DOHH2 (cell line): ENCODE data around the gene TXNRD2.

Source experiments
- H3F3A ChIP-seq: fragments of 200-600 bp; sonication (generic), shearing (Covaris generic); 2 replicates; pipeline ENCODE4 v1.6.0; 2016; ENCODE audit warnings: antibody characterized with exemption, mild to moderate bottlenecking; ENCODE audit not compliant: control insufficient read depth, insufficient read depth
- H3K27ac ChIP-seq: fragments of 200-600 bp; sonication (generic); 2 replicates; pipeline ENCODE4 v1.5.1; 2014; ENCODE audit warnings: low read depth, mild to moderate bottlenecking, low read length, moderate library complexity
- H3K27me3 ChIP-seq: fragments of 200-600 bp; sonication (generic); 2 replicates; pipeline ENCODE4 v1.6.1; 2014; ENCODE audit warnings: mild to moderate bottlenecking, low read length, mixed read lengths; ENCODE audit not compliant: control insufficient read depth
- H3K36me3 ChIP-seq: fragments of 200-600 bp; sonication (generic); 2 replicates; pipeline ENCODE4 v1.6.1; 2014; ENCODE audit warnings: mild to moderate bottlenecking, low read length, moderate library complexity, mixed read lengths; ENCODE audit not compliant: control insufficient read depth
- H3K4me1 ChIP-seq: fragments of 200-600 bp; sonication (generic); 2 replicates; pipeline ENCODE4 v1.6.1; 2014; ENCODE audit warnings: mild to moderate bottlenecking, low read length, mixed read lengths; ENCODE audit not compliant: control insufficient read depth
- H3K4me2 ChIP-seq: fragments of 200-600 bp; sonication (generic); 2 replicates; pipeline ENCODE4 v1.6.0; 2014; ENCODE audit warnings: mild to moderate bottlenecking, low read length, moderate library complexity
- H3K4me3 ChIP-seq: fragments of 200-600 bp; sonication (generic); 2 replicates; pipeline ENCODE4 v1.5.1; 2014; ENCODE audit warnings: mild to moderate bottlenecking, low read length, mixed read lengths
- H3K79me2 ChIP-seq: fragments of 200-600 bp; sonication (generic); 2 replicates; pipeline ENCODE4 v1.6.1; 2014; ENCODE audit warnings: mild to moderate bottlenecking, low read length, mixed read lengths; ENCODE audit not compliant: control insufficient read depth
- H3K9me2 ChIP-seq: fragments of 200-600 bp; sonication (generic); replicated peaks from 2 replicates; pipeline ENCODE4 v1.6.1; 2014; ENCODE audit warnings: mild to moderate bottlenecking, low read length, mixed read lengths; ENCODE audit not compliant: control insufficient read depth
- H3K9me3 ChIP-seq: fragments of 200-600 bp; sonication (generic); 2 replicates; pipeline ENCODE4 v1.6.1; 2014; ENCODE audit warnings: antibody characterized with exemption, low read length, mixed read lengths; ENCODE audit not compliant: control insufficient read depth, insufficient read depth
- H4K20me1 ChIP-seq: fragments of 200-600 bp; sonication (generic); 2 replicates; pipeline ENCODE4 v1.6.0; 2014; ENCODE audit warnings: low read depth, mild to moderate bottlenecking, antibody characterized with exemption, low read length, moderate library complexity; ENCODE audit not compliant: control insufficient read depth, insufficient read depth
- CTCF ChIP-seq: fragments of 200-600 bp; sonication (generic); IDR thresholded peaks from one replicate; pipeline ENCODE4 v1.5.1; 2014; ENCODE audit warnings: antibody characterized with exemption, mild to moderate bottlenecking, low read depth, low read length; ENCODE audit not compliant: poor library complexity, severe bottlenecking
- EZH2phosphoT487 ChIP-seq: fragments of 200-600 bp; sonication (generic); IDR thresholded peaks from 2 replicates; pipeline ENCODE4 v1.6.1; 2017; ENCODE audit warnings: borderline replicate concordance, mild to moderate bottlenecking, antibody characterized with exemption, low read length, moderate library complexity, mixed read lengths

The TXNRD2 gene

GRCh38 chr22:19962909-19963806 is 21.5 kb upstream of the TXNRD2 start:
- H3K4me2 ChIP-seq: no peak overlapping the region
- H3K27ac ChIP-seq: no peak overlapping the region
- H3K4me1 ChIP-seq: no peaks in the 10 kb centered on the region

GRCh38 chr22:19962246-19962908 is 20.8 kb upstream of the TXNRD2 start:
- H3K79me2 ChIP-seq: no peaks in the 10 kb centered on the region; the same call in 1 of the 2 replicates
- no peaks in the 10 kb centered on the region for H3K9me2 ChIP-seq
- no peak overlapping the region for H3K27ac ChIP-seq

More at GRCh38 chr22:19962909-19963806, 21.5 kb upstream of the TXNRD2 start:
- TF ChIP-seq CTCF (no peak), EZH2phosphoT487 (no peak)
- Histone ChIP-seq H4K20me1 (0 out of 2 replicates have a peak, but pooled peaks cover 4% of the 10 kb centered on the region), H3F3A (0 out of 2 replicates have a peak, but pooled peaks cover 3% of the 10 kb centered on the region), H3K36me3 (peaks cover 32% of the 10 kb centered on the region), H3K27me3 (no peaks in the 10 kb centered on the region), H3K9me3 (no peaks in the 10 kb centered on the region), H3K4me3 (no peak overlapping the region), H3K79me2 (no peaks in the 10 kb centered on the region), H3K9me2 (no peaks in the 10 kb centered on the region)

GRCh38 chr22:19961868-19962245 is 20.2 kb upstream of the TXNRD2 start:
- Histone ChIP-seq H4K20me1 (0 out of 2 replicates have a peak, but pooled peaks cover 4% of the 10 kb centered on the region), H3K9me3 (no peaks in the 10 kb centered on the region), H3K9me2 (no peaks in the 10 kb centered on the region), H3K27ac (no peak overlapping the region), H3K36me3 (peaks cover 23% of the 10 kb centered on the region), H3F3A (0 out of 2 replicates have a peak, but pooled peaks cover 3% of the 10 kb centered on the region), H3K4me3 (no peak overlapping the region), H3K4me2 (no peak overlapping the region), H3K27me3 (no peaks in the 10 kb centered on the region), H3K4me1 (no peaks in the 10 kb centered on the region), H3K79me2 (no peaks in the 10 kb centered on the region; the same call in 1 of the 2 replicates)
- TF ChIP-seq CTCF (no peak), EZH2phosphoT487 (no peak)

More at GRCh38 chr22:19962246-19962908, 20.8 kb upstream of the TXNRD2 start:
- Histone ChIP-seq H3F3A (0 out of 2 replicates have a peak, but pooled peaks cover 3% of the 10 kb centered on the region), H3K4me2 (no peak overlapping the region), H3K4me1 (no peaks in the 10 kb centered on the region), H3K4me3 (no peak overlapping the region), H3K36me3 (peaks cover 28% of the 10 kb centered on the region), H3K9me3 (no peaks in the 10 kb centered on the region), H4K20me1 (0 out of 2 replicates have a peak, but pooled peaks cover 4% of the 10 kb centered on the region), H3K27me3 (no peaks in the 10 kb centered on the region)
- TF ChIP-seq CTCF: peak; percentile 77
- no peak for TF ChIP-seq EZH2phosphoT487
